Osteoblast (primary cell): ENCODE measurements around the gene ALDOA. TPM values are rescaled to one million over a fixed set of nuclear protein-coding genes. Genes with fewer than 3 reads are reported as not detected.

ENCODE experiments used
- DNase-seq: peaks from one replicate; pipeline ENCODE4 v3.0.0; 2011; ENCODE audit warnings: low spot score, mixed read lengths; ENCODE audit not compliant: insufficient read length; ENCODE audit errors: missing footprints
- H2AFZ ChIP-seq: 2 replicates; pipeline ENCODE4 v1.6.0; 2011; ENCODE audit warnings: mild to moderate bottlenecking, low read length
- H3K27ac ChIP-seq: 2 replicates; pipeline ENCODE4 v1.5.1; 2011; ENCODE audit warnings: mild to moderate bottlenecking, low read depth, low read length, moderate library complexity
- H3K27me3 ChIP-seq: 2 replicates; pipeline ENCODE4 v1.6.0; 2012; ENCODE audit warnings: mild to moderate bottlenecking, control low read depth, inconsistent platforms, low read length, moderate library complexity; ENCODE audit not compliant: insufficient read depth
- H3K36me3 ChIP-seq: 2 replicates; pipeline ENCODE4 v1.5.1; 2011; ENCODE audit warnings: mild to moderate bottlenecking, low read length, control low read depth, moderate library complexity; ENCODE audit not compliant: insufficient read depth
- H3K4me1 ChIP-seq: 2 replicates; pipeline ENCODE4 v1.5.1; 2011; ENCODE audit warnings: mild to moderate bottlenecking, low read length, control low read depth, moderate library complexity; ENCODE audit not compliant: insufficient read depth
- H3K4me2 ChIP-seq: 2 replicates; pipeline ENCODE4 v1.6.0; 2011; ENCODE audit warnings: mild to moderate bottlenecking, low read length; ENCODE audit not compliant: insufficient read depth
- H3K4me3 ChIP-seq: fragments of 200-600 bp; sonication (generic); 3 replicates; pipeline ENCODE4 v1.5.1; 2012; ENCODE audit warnings: mild to moderate bottlenecking, low read length, inconsistent platforms; ENCODE audit not compliant: insufficient read depth
- H3K79me2 ChIP-seq: 2 replicates; pipeline ENCODE4 v1.6.0; 2012; ENCODE audit warnings: mild to moderate bottlenecking, low read length, control low read depth, inconsistent platforms; ENCODE audit not compliant: insufficient read depth
- H3K9me3 ChIP-seq: 2 replicates; pipeline ENCODE4 v1.5.1; 2011; ENCODE audit warnings: low read depth, low read length, control low read depth
- H4K20me1 ChIP-seq: 2 replicates; pipeline ENCODE4 v1.6.0; 2012; ENCODE audit warnings: mild to moderate bottlenecking, low read length, control low read depth; ENCODE audit not compliant: insufficient read depth
- CTCF ChIP-seq: IDR thresholded peaks from 2 replicates; pipeline ENCODE4 v1.5.1; 2011; ENCODE audit warnings: mild to moderate bottlenecking, low read depth, low read length, moderate library complexity; ENCODE audit errors: extremely low read depth
- total RNA-seq: library from RNA; depleted of rRNA; stranded (reverse); fragments of >200 nt; gene quantifications from 2 replicates; pipeline ENCODE4 v1.2.3, GENCODE V29; 2012

Gene ALDOA
- total RNA-seq, 1 donor: 705 TPM

GRCh38 chr16:30084816-30085159 lies 19.2 kb downstream of the ALDOA start:
- Histone ChIP-seq H3K4me3 (no peak overlapping the region), H3K27ac (no peak overlapping the region), H4K20me1 (no peaks in the 10 kb centered on the region), H3K79me2 (peaks cover 25% of the 10 kb centered on the region), H2AFZ (no peak overlapping the region), H3K4me1 (no peaks in the 10 kb centered on the region), H3K36me3 (peaks cover 52% of the 10 kb centered on the region), H3K27me3 (no peaks in the 10 kb centered on the region), H3K4me2 (no peak overlapping the region), H3K9me3 (no peaks in the 10 kb centered on the region)
- TF ChIP-seq CTCF: no peak
- peak; percentile 82 for DNase-seq

GRCh38 chr16:30085247-30085646 lies 19.7 kb downstream of the ALDOA start:
- H3K79me2 ChIP-seq: peaks cover 21% of the 10 kb centered on the region
- peak; percentile 86 for DNase-seq
- no peak for TF ChIP-seq CTCF
- peak overlapping the region; percentile 28 for H3K27ac ChIP-seq
- peaks cover 47% of the 10 kb centered on the region for H3K36me3 ChIP-seq
- H3K27me3 ChIP-seq: no peaks in the 10 kb centered on the region
- no peak overlapping the region for H3K4me2 ChIP-seq
- no peak overlapping the region for H2AFZ ChIP-seq
- no peaks in the 10 kb centered on the region for H4K20me1 ChIP-seq
- no peaks in the 10 kb centered on the region for H3K9me3 ChIP-seq
- peaks cover 4% of the 10 kb centered on the region for H3K4me1 ChIP-seq
- no peak overlapping the region for H3K4me3 ChIP-seq

GRCh38 chr16:30085820-30086219 lies 20.3 kb downstream of the ALDOA start:
- Histone ChIP-seq H3K4me1 (peaks cover 7% of the 10 kb centered on the region), H3K79me2 (peaks cover 17% of the 10 kb centered on the region), H2AFZ (no peak overlapping the region), H3K4me3 (no peak overlapping the region), H3K4me2 (no peak overlapping the region), H3K36me3 (peaks cover 45% of the 10 kb centered on the region), H3K27me3 (no peaks in the 10 kb centered on the region), H4K20me1 (no peaks in the 10 kb centered on the region), H3K9me3 (no peaks in the 10 kb centered on the region), H3K27ac (no peak overlapping the region)
- peak; percentile 26 for DNase-seq
- no peak for TF ChIP-seq CTCF

- peaks cover 38% of the 10 kb centered on the region for H3K36me3 ChIP-seq
- H3K27ac ChIP-seq: no peak overlapping the region
- no peak overlapping the region for H3K4me2 ChIP-seq
- H3K4me3 ChIP-seq: no peak overlapping the region
- TF ChIP-seq CTCF: no peak
- no peak overlapping the region for H2AFZ ChIP-seq
- peaks cover 12% of the 10 kb centered on the region for H3K79me2 ChIP-seq
- peaks cover 7% of the 10 kb centered on the region for H3K4me1 ChIP-seq
- DNase-seq: peak; percentile 66
- no peaks in the 10 kb centered on the region for H3K27me3 ChIP-seq
- H3K9me3 ChIP-seq: no peaks in the 10 kb centered on the region
- H4K20me1 ChIP-seq: no peaks in the 10 kb centered on the region
Measured at GRCh38 chr16:30086291-30087140, 21.0 kb downstream of the ALDOA start.
